ENCODE data around the gene LLGL2.

DNA sequence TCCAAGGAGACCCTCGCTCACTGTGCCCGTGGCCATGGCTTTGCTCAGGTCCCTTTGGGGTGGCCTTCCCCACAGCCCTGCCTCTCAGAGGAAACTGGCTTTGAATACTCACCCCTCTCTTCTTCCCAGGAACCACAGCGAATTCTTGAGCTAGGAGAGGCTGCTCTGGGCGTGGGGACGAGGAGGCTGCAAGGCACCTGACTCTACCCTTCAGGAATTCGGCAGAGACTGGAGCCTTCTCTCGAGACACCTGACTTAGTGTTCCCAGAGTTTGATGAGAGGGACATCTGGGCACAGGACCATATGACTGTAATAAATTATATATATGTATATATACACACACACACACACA is 6.2 kb downstream of the LLGL2 start:
- TF ChIP-seq, protein P1, sequence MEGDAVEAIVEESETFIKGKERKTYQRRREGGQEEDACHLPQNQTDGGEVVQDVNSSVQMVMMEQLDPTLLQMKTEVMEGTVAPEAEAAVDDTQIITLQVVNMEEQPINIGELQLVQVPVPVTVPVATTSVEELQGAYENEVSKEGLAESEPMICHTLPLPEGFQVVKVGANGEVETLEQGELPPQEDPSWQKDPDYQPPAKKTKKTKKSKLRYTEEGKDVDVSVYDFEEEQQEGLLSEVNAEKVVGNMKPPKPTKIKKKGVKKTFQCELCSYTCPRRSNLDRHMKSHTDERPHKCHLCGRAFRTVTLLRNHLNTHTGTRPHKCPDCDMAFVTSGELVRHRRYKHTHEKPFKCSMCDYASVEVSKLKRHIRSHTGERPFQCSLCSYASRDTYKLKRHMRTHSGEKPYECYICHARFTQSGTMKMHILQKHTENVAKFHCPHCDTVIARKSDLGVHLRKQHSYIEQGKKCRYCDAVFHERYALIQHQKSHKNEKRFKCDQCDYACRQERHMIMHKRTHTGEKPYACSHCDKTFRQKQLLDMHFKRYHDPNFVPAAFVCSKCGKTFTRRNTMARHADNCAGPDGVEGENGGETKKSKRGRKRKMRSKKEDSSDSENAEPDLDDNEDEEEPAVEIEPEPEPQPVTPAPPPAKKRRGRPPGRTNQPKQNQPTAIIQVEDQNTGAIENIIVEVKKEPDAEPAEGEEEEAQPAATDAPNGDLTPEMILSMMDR (IDR thresholded peaks at IDR 0.05), result no peak
- TF ChIP-seq POLR2AphosphoS5 (IDR thresholded peaks at IDR 0.05) (no peak), POLR2A (IDR thresholded peaks at IDR 0.05; ENCODE audit: low read depth) (no peak), EP300 (IDR thresholded peaks at IDR 0.05) (no peak)
